Osteocyte (in vitro differentiated cells): ENCODE results near the gene LSM11. TPM values are rescaled to one million over a fixed set of nuclear protein-coding genes. Genes with fewer than 3 reads are reported as not detected.

Source experiments
- DNase-seq: peaks from one replicate; pipeline ENCODE4 v3.0.0; 2021; ENCODE audit warnings: mixed read lengths; ENCODE audit not compliant: unreplicated experiment; ENCODE audit errors: extremely low spot score
- H3K27ac Mint-ChIP-seq: one replicate; pipeline ENCODE4 v1.8.0; 2021; ENCODE audit warnings: mild to moderate bottlenecking, mixed read lengths; ENCODE audit not compliant: unreplicated experiment
- H3K27me3 Mint-ChIP-seq: one replicate; pipeline ENCODE4 v1.8.0; 2021; ENCODE audit warnings: mixed read lengths; ENCODE audit not compliant: unreplicated experiment
- H3K36me3 Mint-ChIP-seq: one replicate; pipeline ENCODE4 v1.8.0; 2021; ENCODE audit warnings: mixed read lengths; ENCODE audit not compliant: unreplicated experiment
- H3K4me1 Mint-ChIP-seq: one replicate; pipeline ENCODE4 v1.8.0; 2021; ENCODE audit warnings: mixed read lengths; ENCODE audit not compliant: unreplicated experiment
- H3K4me3 Mint-ChIP-seq: one replicate; pipeline ENCODE4 v1.8.0; 2021; ENCODE audit warnings: mild to moderate bottlenecking, moderate library complexity, mixed read lengths; ENCODE audit not compliant: unreplicated experiment
- H3K9me3 Mint-ChIP-seq: one replicate; pipeline ENCODE4 v1.8.0; 2021; ENCODE audit warnings: mixed read lengths; ENCODE audit not compliant: unreplicated experiment
- CTCF ChIP-seq: fragments of 200-600 bp; sonication (generic); IDR thresholded peaks from 2 replicates; pipeline ENCODE4 v1.5.0; 2021; ENCODE audit warnings: antibody characterized with exemption, mild to moderate bottlenecking, moderate library complexity
- total RNA-seq: library from RNA; stranded (reverse); gene quantifications from 2 replicates; pipeline ENCODE4 v1.2.1, GENCODE V29; 2021

The LSM11 gene
- total RNA-seq, 1 donor from 2014 or later = 7.2 TPM

- no peak for DNase-seq
- no peaks in the 10 kb centered on the region for H3K4me1 Mint-ChIP-seq
- no peak overlapping the region for H3K27ac Mint-ChIP-seq
- H3K36me3 Mint-ChIP-seq = peaks cover 2% of the 10 kb centered on the region
- no peaks in the 10 kb centered on the region for H3K9me3 Mint-ChIP-seq
- H3K4me3 Mint-ChIP-seq = no peak overlapping the region
- H3K27me3 Mint-ChIP-seq = no peaks in the 10 kb centered on the region
- peak; percentile 83 for TF ChIP-seq CTCF
Measured at GRCh38 chr5:157761690-157762621, 18.4 kb downstream of the LSM11 start.

- Mint-ChIP-seq H3K27me3 (no peaks in the 10 kb centered on the region), H3K4me1 (peaks cover 5% of the 10 kb centered on the region), H3K36me3 (peaks cover 2% of the 10 kb centered on the region), H3K27ac (no peak overlapping the region), H3K9me3 (no peaks in the 10 kb centered on the region), H3K4me3 (no peak overlapping the region)
- no peak for DNase-seq
- TF ChIP-seq CTCF = no peak
Measured at GRCh38 chr5:157764531-157764930, 21.0 kb downstream of the LSM11 start.

GRCh38 chr5:157766442-157766841 is 22.9 kb downstream of the LSM11 start:
- Mint-ChIP-seq H3K4me3 (no peak overlapping the region), H3K27me3 (no peaks in the 10 kb centered on the region)

GRCh38 chr5:157766902-157767301 is 23.4 kb downstream of the LSM11 start:
- H3K27ac Mint-ChIP-seq = no peak overlapping the region
- no peak for TF ChIP-seq CTCF
- H3K36me3 Mint-ChIP-seq = peaks cover 2% of the 10 kb centered on the region
- DNase-seq = no peak
- H3K9me3 Mint-ChIP-seq = no peaks in the 10 kb centered on the region
- no peaks in the 10 kb centered on the region for H3K27me3 Mint-ChIP-seq
- no peak overlapping the region for H3K4me3 Mint-ChIP-seq
- peaks cover 5% of the 10 kb centered on the region for H3K4me1 Mint-ChIP-seq

More at GRCh38 chr5:157766442-157766841, 22.9 kb downstream of the LSM11 start:
- Mint-ChIP-seq H3K27ac (no peak overlapping the region), H3K36me3 (peaks cover 2% of the 10 kb centered on the region), H3K9me3 (no peaks in the 10 kb centered on the region), H3K4me1 (peaks cover 5% of the 10 kb centered on the region)
- DNase-seq = no peak
- no peak for TF ChIP-seq CTCF

- Mint-ChIP-seq H3K9me3 (no peaks in the 10 kb centered on the region), H3K27ac (peak overlapping the region; percentile 34), H3K27me3 (no peaks in the 10 kb centered on the region), H3K4me3 (no peak overlapping the region), H3K4me1 (peaks cover 5% of the 10 kb centered on the region), H3K36me3 (peaks cover 2% of the 10 kb centered on the region)
- no peak for TF ChIP-seq CTCF
- DNase-seq = no peak
Measured at GRCh38 chr5:157767689-157768088, 24.2 kb downstream of the LSM11 start.
